KOPT-K1 (cell line): ENCODE results near the gene KRTAP9-1.
"Not testable (repeated sequence)": the region's sequence is repeated elsewhere in the genome, so short reads cannot be mapped to it uniquely, and the experiment has no call there.

Experiments
- H3K27ac ChIP-seq: fragments of 200-600 bp; sonication (generic); 2 replicates; pipeline ENCODE4 v1.5.1; 2016; ENCODE audit warnings: antibody characterized with exemption, mild to moderate bottlenecking, low read depth, low read length; ENCODE audit not compliant: poor library complexity, severe bottlenecking
- H3K36me3 ChIP-seq: fragments of 200-600 bp; sonication (generic); 2 replicates; pipeline ENCODE4 v1.5.1; 2017; ENCODE audit warnings: antibody characterized with exemption, mild to moderate bottlenecking, low read length, moderate library complexity; ENCODE audit not compliant: insufficient read depth
- H3K9me3 ChIP-seq: fragments of 200-600 bp; sonication (generic); 2 replicates; pipeline ENCODE4 v1.5.1; 2017; ENCODE audit warnings: antibody characterized with exemption, low read length, mild to moderate bottlenecking; ENCODE audit not compliant: insufficient read depth, poor library complexity, severe bottlenecking

The KRTAP9-1 gene

GRCh38 chr17:41215681-41216080 is 26.0 kb downstream of the KRTAP9-1 start:
- Histone ChIP-seq H3K9me3 (no peaks in the 10 kb centered on the region), H3K36me3 (no peaks in the 10 kb centered on the region), H3K27ac (no peak overlapping the region)

DNA sequence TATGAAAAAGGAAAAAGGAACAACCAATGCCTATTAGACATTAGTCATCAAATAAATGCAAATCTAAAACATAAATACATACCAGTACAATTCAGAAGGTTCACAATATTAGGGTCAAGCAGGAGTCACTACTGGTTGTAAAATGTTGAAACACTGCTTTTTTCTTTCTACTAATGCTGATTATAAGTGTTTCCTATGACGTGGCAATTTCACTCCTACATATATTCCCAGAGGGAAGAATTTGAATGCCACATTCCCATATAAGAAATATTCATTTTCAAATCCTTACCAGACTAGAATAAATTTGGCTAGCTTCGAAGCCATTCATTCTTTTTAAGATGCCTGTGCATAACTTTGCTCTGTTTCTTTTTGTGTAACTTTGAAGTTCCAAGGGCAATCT is 34.1 kb downstream of the KRTAP9-1 start:
- no peaks in the 10 kb centered on the region for H3K9me3 ChIP-seq
- no peaks in the 10 kb centered on the region for H3K36me3 ChIP-seq
- H3K27ac ChIP-seq, result no peak overlapping the region

GRCh38 chr17:41226051-41226450 is 36.4 kb downstream of the KRTAP9-1 start:
- Histone ChIP-seq H3K9me3 (no peaks in the 10 kb centered on the region), H3K36me3 (no peaks in the 10 kb centered on the region), H3K27ac (no peak overlapping the region)

DNA sequence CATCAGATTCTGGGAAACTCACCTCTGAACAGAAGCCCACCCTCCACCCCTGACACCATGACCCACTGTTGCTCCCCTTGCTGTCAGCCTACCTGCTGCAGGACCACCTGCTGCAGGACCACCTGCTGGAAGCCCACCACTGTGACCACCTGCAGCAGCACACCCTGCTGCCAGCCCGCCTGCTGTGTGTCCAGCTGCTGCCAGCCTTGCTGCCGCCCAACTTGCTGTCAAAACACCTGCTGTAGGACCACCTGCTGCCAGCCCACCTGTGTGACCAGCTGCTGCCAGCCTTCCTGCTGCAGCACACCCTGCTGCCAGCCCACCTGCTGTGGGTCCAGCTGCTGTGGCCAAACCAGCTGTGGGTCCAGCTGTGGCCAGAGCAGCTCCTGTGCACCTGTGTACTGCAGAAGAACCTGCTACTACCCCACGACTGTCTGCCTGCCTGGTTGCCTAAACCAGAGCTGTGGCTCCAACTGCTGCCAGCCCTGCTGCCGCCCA is 37.0 kb downstream of the KRTAP9-1 start, which contains the start of gene KRTAP9-2:
Gene KRTAP9-2 (plus strand): TSS at position 51 of the 498 bp plus-strand sequence. CDS start 7 bp downstream, at position 58.
- H3K9me3 ChIP-seq, result not testable (repeated sequence)

DNA sequence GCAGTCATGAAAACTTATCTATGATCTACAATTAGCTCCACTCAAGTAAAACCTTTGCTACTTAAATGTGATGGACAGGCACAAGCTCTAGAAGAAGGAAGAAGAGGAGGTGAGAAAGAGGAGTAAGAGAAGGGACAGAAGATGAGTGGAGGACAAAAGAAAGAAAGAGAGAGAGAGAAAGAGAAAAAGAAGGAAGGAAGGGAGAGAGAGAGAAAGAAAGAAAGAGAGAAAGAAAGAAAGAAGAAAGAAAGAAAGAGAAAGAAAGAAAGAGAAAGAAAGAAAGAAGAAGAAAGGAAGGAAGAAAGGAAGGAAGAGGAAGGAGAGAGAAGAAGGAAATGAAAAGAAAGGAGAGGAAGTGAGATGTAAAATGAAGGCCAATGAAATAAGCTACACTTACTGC is 40.4 kb downstream of the KRTAP9-1 start:
- no peaks in the 10 kb centered on the region for H3K9me3 ChIP-seq
- no peaks in the 10 kb centered on the region for H3K36me3 ChIP-seq
- H3K27ac ChIP-seq, result no peak overlapping the region

More for the DNA sequence above, 37.0 kb downstream of the KRTAP9-1 start, which contains the start of gene KRTAP9-2:
- not testable (repeated sequence) for H3K36me3 ChIP-seq, H3K27ac ChIP-seq

- H3K9me3 ChIP-seq, result no peaks in the 10 kb centered on the region
- H3K27ac ChIP-seq, result no peak overlapping the region
- H3K36me3 ChIP-seq, result no peaks in the 10 kb centered on the region
Observed at GRCh38 chr17:41231731-41232130, 42.0 kb downstream of the KRTAP9-1 start.

DNA sequence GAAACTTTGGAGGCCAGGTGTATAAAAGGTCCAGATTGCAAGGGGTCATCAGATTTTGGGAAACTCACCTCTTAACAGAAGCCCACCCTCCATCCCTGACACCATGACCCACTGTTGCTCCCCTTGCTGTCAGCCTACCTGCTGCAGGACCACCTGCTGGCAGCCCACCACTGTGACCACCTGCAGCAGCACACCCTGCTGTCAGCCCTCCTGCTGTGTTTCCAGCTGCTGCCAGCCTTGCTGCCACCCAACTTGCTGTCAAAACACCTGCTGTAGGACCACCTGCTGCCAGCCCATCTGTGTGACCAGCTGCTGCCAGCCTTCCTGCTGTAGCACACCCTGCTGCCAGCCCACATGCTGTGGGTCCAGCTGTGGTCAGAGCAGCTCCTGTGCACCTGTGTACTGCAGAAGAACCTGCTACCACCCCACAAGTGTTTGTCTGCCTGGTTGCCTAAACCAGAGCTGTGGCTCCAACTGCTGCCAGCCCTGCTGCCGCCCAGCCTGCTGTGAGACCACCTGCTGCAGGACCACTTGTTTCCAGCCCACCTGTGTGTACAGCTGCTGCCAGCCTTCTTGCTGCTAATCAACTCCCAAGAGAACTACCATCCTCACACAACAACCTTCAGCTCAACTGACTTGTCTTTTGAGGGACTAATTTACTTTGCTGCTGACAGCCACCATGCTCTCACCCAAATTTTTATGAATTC is 42.9 kb downstream of the KRTAP9-1 start, which contains the start of gene KRTAP9-3:
Gene KRTAP9-3 (plus strand): TSS at position 51 of the 707 bp plus-strand sequence. CDS start 53 bp downstream, at position 104.
- not testable (repeated sequence) for H3K9me3 ChIP-seq, H3K36me3 ChIP-seq, H3K27ac ChIP-seq

DNA sequence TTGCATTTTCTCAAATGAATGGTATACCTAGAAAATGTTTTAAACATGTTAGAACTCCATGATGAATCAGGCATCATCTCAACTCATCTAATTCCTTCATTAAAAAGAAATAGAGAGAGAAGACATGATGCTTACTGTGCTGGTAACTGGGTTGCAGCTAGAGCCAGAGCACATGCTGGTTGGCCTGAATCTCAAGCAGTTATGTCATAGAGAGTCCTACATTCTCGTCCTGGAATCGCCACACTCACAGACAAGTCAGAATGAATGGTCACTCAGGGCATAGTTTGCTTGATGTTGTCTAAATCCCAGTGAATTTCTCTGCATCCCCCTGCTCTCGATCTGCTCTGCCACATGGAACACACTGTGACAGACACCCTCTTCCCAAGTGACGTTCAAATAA is 47.4 kb downstream of the KRTAP9-1 start:
- not testable (repeated sequence) for H3K9me3 ChIP-seq, H3K27ac ChIP-seq, H3K36me3 ChIP-seq

- not testable (repeated sequence) for H3K36me3 ChIP-seq
Observed at GRCh38 chr17:41237949-41238437, 48.3 kb downstream of the KRTAP9-1 start, which contains the start of gene KRTAP9-8. Gene KRTAP9-8 (plus strand): TSS chr17:41237999. CDS start chr17:41238052, 53 bp downstream.

More at GRCh38 chr17:41237949-41238437, 48.3 kb downstream of the KRTAP9-1 start, which contains the start of gene KRTAP9-8:
- H3K9me3 ChIP-seq, H3K27ac ChIP-seq: not testable (repeated sequence)
